ENCODE data around the gene FAM13C. TPM values are rescaled to one million over a fixed set of nuclear protein-coding genes. Genes with fewer than 3 reads are reported as not detected.
A peak's percentile ranks its signal among the peaks of the same experiment; 100 is the strongest.

Gene FAM13C
- total RNA-seq, 1 donor from 2014 or later: 12.8 TPM

GRCh38 chr10:59342000-59342399 lies 20.3 kb downstream of the FAM13C start:
- no peaks in the 10 kb centered on the region for H3K36me3 ChIP-seq
- intact Hi-C loops (cut with DNase I): no loop called here
- H3K9me3 ChIP-seq: no peaks in the 10 kb centered on the region
- no peaks in the 10 kb centered on the region for H3K27me3 ChIP-seq
- peaks cover 11% of the 10 kb centered on the region for H3K4me1 ChIP-seq
- no peak overlapping the region for H3K27ac ChIP-seq
- H3K4me3 ChIP-seq: no peak overlapping the region
- no peak for DNase-seq (ENCODE audit: extremely low spot score in 2 of 2)
- no peak for TF ChIP-seq CTCF (IDR thresholded peaks at IDR 0.05)
- TF ChIP-seq POLR2AphosphoS5 (IDR thresholded peaks at IDR 0.05; ENCODE audit: insufficient read depth in 1 of 2, low read depth in 1 of 2): no peak
- TF ChIP-seq POLR2A (IDR thresholded peaks at IDR 0.05): no peak

DNA sequence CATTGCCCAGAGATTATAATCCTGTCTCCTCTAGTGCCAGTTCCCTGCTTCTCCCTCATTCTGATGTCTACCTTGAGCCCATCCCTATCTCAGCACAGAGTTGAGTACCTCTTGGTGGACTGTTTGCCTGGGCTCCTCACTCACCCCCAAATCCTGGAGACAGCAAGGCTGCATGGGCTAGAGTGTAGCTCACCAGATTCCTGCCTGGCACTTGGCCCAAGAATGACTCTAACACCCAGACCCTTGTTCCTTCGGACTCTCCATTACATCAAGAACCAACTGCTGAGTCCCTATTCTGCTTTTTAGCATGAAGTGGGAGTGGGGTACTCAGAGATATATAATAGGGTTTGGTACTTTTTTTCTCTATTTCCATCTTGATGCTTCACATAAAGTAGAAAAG lies 22.1 kb downstream of the FAM13C start:
- Histone ChIP-seq H3K27ac (no peak overlapping the region), H3K27me3 (no peaks in the 10 kb centered on the region), H3K4me3 (no peak overlapping the region), H3K36me3 (no peaks in the 10 kb centered on the region), H3K4me1 (peaks cover 20% of the 10 kb centered on the region), H3K9me3 (no peaks in the 10 kb centered on the region)
- TF ChIP-seq CTCF (IDR thresholded peaks at IDR 0.05) (no peak), POLR2A (IDR thresholded peaks at IDR 0.05) (no peak)
- DNase-seq (ENCODE audit: extremely low spot score in 2 of 2): no peak
- intact Hi-C loops (cut with DNase I): no loop called here

- TF ChIP-seq POLR2AphosphoS5 (IDR thresholded peaks at IDR 0.05; ENCODE audit: insufficient read depth in 1 of 2, low read depth in 1 of 2) (no peak), POLR2A (IDR thresholded peaks at IDR 0.05) (no peak), CTCF (IDR thresholded peaks at IDR 0.05) (no peak)
- H3K9me3 ChIP-seq: no peaks in the 10 kb centered on the region
- intact Hi-C loops (cut with DNase I): no loop called here
- no peaks in the 10 kb centered on the region for H3K27me3 ChIP-seq
- H3K27ac ChIP-seq: no peak overlapping the region
- peaks cover 20% of the 10 kb centered on the region for H3K4me1 ChIP-seq
- H3K4me3 ChIP-seq: no peak overlapping the region
- DNase-seq (ENCODE audit: extremely low spot score in 2 of 2): no peak
- H3K36me3 ChIP-seq: no peaks in the 10 kb centered on the region
Measured at GRCh38 chr10:59339351-59339750, 23.0 kb downstream of the FAM13C start.

DNA sequence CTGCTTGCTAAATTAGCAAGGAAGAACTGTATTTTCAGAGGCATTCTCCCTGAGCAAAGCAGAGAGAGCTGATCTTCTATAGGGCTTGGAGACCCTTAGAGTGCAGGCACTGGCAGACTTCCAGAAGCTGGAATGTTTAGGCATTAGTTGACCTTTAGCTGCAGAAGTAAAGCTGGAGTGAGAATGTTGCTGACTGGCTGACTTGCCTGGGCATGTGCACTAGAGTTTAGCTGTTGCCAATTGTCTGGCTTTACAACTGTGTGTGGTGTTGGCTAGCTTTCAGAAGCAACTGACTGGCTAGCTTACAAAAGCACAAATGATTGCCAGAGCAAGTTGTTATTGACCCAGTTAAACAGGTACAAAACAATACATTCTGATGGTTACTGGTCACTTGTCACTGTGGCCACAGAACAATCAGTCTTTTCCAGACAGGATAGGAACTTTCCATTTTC lies 25.1 kb downstream of the FAM13C start:
- H3K9me3 ChIP-seq: no peaks in the 10 kb centered on the region
- H3K27me3 ChIP-seq: no peaks in the 10 kb centered on the region
- H3K36me3 ChIP-seq: no peaks in the 10 kb centered on the region
- intact Hi-C loops (cut with DNase I): no loop called here
- no peak for DNase-seq (ENCODE audit: extremely low spot score in 2 of 2)
- H3K4me3 ChIP-seq: no peak overlapping the region
- peak overlapping the region; percentile 63 for H3K27ac ChIP-seq
- peaks cover 20% of the 10 kb centered on the region for H3K4me1 ChIP-seq
- TF ChIP-seq CTCF (IDR thresholded peaks at IDR 0.05) (no peak), POLR2AphosphoS5 (IDR thresholded peaks at IDR 0.05; ENCODE audit: insufficient read depth in 1 of 2, low read depth in 1 of 2) (peak in 1 of 2 donors; percentile 58), POLR2A (IDR thresholded peaks at IDR 0.05) (no peak)

DNA sequence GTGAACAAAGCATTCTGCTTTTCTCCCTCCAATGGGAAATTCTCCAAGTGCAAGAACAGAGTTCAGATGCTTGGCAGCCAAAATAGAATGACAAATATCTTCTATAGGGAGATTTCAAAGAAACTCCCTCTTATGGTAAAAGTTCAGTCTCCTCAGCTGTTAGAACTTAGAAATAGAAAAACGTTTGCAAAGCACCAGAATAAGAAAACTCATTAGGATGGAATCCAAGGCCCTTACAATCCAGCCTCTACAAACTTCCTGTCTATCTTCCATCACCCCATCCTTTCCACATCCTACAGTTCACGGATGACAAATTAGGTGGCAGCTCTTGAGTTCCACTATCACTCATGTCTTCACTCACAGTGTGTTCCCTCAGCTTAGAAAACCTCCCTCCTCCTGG lies 25.7 kb downstream of the FAM13C start:
- H3K4me1 ChIP-seq: peaks cover 20% of the 10 kb centered on the region
- H3K36me3 ChIP-seq: no peaks in the 10 kb centered on the region
- H3K27ac ChIP-seq: peak overlapping the region; percentile 63
- no peak for DNase-seq (ENCODE audit: extremely low spot score in 2 of 2)
- no peaks in the 10 kb centered on the region for H3K27me3 ChIP-seq
- H3K9me3 ChIP-seq: no peaks in the 10 kb centered on the region
- TF ChIP-seq POLR2A (IDR thresholded peaks at IDR 0.05): no peak
- no peak for TF ChIP-seq POLR2AphosphoS5 (IDR thresholded peaks at IDR 0.05; ENCODE audit: insufficient read depth in 1 of 2, low read depth in 1 of 2)
- no peak for TF ChIP-seq CTCF (IDR thresholded peaks at IDR 0.05)
- intact Hi-C loops (cut with DNase I): no loop called here
- no peak overlapping the region for H3K4me3 ChIP-seq

Data from vagina (tissue), 2 donors.